Thymus (tissue), 11 donors: ENCODE data around the gene GNLY. TPM values are rescaled to one million over a fixed set of nuclear protein-coding genes. Genes with fewer than 3 reads are reported as not detected.
"Not testable (repeated sequence)": the region's sequence is repeated elsewhere in the genome, so short reads cannot be mapped to it uniquely, and the experiment has no call there.

Source experiments
- DNase-seq, 9 donors: peaks; one replicate each; pipeline ENCODE4 v3.0.0-alpha.2; 2013; ENCODE audit warnings: low spot score in 9 of 9, low read depth in 6 of 9, missing footprints in 1 of 9
- H3K27ac ChIP-seq, 2 donors: one replicate each; pipeline ENCODE4 v1.5.1; 2013; ENCODE audit warnings: control low read depth in 1 of 2, low read depth in 1 of 2, low read length in 1 of 2, mild to moderate bottlenecking in 1 of 2, moderate library complexity in 1 of 2
- H3K27me3 ChIP-seq, 2 donors: one replicate each; pipeline ENCODE4 v1.5.1; 2013; ENCODE audit warnings: low read length in 1 of 2; ENCODE audit not compliant: control insufficient read depth in 2 of 2, insufficient read depth in 1 of 2
- H3K36me3 ChIP-seq, 2 donors: one replicate each; pipeline ENCODE4 v1.5.1; 2013; ENCODE audit warnings: low read length in 1 of 2, mild to moderate bottlenecking in 1 of 2, moderate library complexity in 1 of 2; ENCODE audit not compliant: control insufficient read depth in 2 of 2, insufficient read depth in 2 of 2
- H3K4me1 ChIP-seq, 2 donors: one replicate each; pipeline ENCODE4 v1.5.1; 2013; ENCODE audit warnings: low read length in 2 of 2; ENCODE audit not compliant: control insufficient read depth in 2 of 2, insufficient read depth in 2 of 2
- H3K4me3 ChIP-seq, 2 donors: one replicate each; pipeline ENCODE4 v1.5.1; 2013; ENCODE audit warnings: low read length in 2 of 2, control low read depth in 1 of 2, mild to moderate bottlenecking in 1 of 2
- H3K9me3 ChIP-seq, 2 donors: one replicate each; pipeline ENCODE4 v1.5.1; 2013; ENCODE audit warnings: low read length in 1 of 2, mild to moderate bottlenecking in 1 of 2; ENCODE audit not compliant: control insufficient read depth in 2 of 2, insufficient read depth in 1 of 2
- WGBS: extraction: QIAGEN DNeasy Blood & Tissue Kit; methylation state at CpG from one replicate; pipeline ENCODE4 v1.1.7; 2013; 5-methylcytosine and 5-hydroxymethylcytosine counted together
- polyA plus RNA-seq: library from polyadenylated mRNA; stranded (reverse); fragments of 200-250 nt; gene quantifications from one replicate; pipeline ENCODE4 v1.2.3, GENCODE V29; 2013
- total RNA-seq: library from RNA; stranded (reverse); fragments of 120-200 nt; gene quantifications from one replicate; pipeline ENCODE4 v1.2.4, GENCODE V29; 2013
- donor health status: healthy.

GNLY gene
- total and polyA plus RNA-seq, 2 donors, result 1.7 to 7.0 TPM

DNA sequence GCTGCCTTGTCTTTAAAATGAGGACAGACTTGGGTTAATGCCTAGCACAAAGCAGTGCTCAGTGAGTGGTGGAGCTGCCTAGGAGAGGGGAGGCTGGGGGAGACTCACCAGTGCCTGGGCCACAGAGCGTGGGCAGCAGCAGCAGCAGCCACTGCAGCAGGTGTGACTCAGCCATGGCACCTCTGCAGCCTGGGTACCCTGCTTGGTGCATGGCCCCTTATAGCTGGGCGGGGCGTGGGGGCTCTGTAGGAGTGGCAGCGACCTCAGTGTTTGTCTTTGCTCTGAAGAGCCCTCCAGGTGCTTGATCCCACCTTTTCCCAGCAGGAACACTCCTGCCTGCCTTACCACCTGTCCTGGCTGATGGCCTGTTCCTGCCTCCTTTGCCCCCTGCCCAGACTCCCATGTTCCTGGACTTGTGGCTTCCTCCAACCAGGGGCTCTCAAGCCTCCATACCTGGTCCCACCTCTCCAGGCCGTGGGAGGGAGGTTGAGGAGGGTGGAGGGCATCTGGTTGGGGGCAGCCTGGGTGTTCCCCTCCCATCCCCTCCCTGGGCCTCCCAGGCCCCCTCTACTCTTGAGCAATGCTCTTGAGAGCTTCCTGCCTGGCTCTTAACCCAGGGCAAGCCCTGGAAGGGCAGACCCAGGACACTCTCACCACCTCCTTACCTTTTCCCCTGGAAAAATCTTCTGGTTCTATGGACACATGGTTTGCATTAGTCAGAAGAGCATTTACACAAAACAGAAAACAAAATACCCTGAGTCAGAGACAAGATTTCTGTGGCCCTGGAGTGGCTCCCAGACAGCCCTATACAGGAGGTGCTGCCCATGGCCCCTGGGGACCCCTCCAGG is 25.9 kb upstream of the GNLY start, which contains the start of gene SFTPB:
Gene SFTPB (minus strand): TSS at position 191 of the 848 bp plus-strand sequence. CDS start 16 bp downstream, at position 175.
- Histone ChIP-seq H3K27ac (no peak within 1 kb of the TSS), H3K27me3 (no peaks in the 10 kb centered on the region), H3K9me3 (no peaks in the 10 kb centered on the region), H3K4me1 (no peaks in the 10 kb centered on the region), H3K4me3 (no peak within 1 kb of the TSS), H3K36me3 (no peaks in the 10 kb centered on the region)
- no peak for DNase-seq
- 94% methylated on average over 5 of the region's 5 CpGs for WGBS

DNA sequence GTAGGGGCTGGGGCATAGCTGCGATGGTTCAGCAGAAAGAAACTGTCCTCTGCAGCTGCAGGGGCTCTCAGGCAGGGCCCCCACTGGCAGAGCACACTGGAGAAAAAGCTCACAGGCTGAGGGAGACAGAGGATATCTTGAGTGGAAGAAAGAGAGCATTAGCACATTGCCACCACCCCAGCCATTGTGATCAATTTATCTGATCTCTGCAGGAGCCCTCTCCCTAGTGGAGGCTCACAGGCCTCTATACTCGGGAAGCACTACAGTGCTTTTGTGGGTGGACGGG is 25.4 kb upstream of the GNLY start:
- WGBS, result 95% methylated on average over 3 of the region's 3 CpGs
- H3K4me1 ChIP-seq, result no peaks in the 10 kb centered on the region
- H3K27me3 ChIP-seq, result no peaks in the 10 kb centered on the region
- H3K9me3 ChIP-seq, result no peaks in the 10 kb centered on the region
- no peaks in the 10 kb centered on the region for H3K36me3 ChIP-seq
- no peak overlapping the region for H3K27ac ChIP-seq
- DNase-seq, result no peak
- H3K4me3 ChIP-seq, result no peak overlapping the region

DNA sequence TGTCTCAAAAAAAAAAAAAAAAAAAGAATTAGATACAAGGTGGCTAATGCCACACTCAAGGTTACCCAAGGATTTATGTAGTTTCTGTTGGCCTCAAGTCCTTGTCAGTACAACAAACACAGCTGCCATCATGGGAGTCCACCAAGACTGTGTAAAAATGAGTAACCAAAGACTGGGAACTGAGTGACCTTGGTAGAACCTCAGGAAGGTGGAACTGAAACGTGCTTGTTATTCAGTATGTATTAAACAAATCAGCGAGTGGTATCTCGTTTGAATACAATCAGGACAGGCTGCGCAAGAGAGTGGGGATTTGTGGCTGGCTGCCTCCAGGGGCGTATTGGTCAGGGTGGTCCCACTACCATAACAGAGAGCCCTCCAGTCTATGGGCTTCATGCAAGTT is 24.6 kb upstream of the GNLY start:
- no peaks in the 10 kb centered on the region for H3K9me3 ChIP-seq
- no peak overlapping the region for H3K4me3 ChIP-seq
- H3K36me3 ChIP-seq, result no peaks in the 10 kb centered on the region
- DNase-seq, result no peak
- no peaks in the 10 kb centered on the region for H3K27me3 ChIP-seq
- no peaks in the 10 kb centered on the region for H3K4me1 ChIP-seq
- WGBS, result 94% methylated on average over 5 of the region's 5 CpGs
- H3K27ac ChIP-seq, result no peak overlapping the region

DNA sequence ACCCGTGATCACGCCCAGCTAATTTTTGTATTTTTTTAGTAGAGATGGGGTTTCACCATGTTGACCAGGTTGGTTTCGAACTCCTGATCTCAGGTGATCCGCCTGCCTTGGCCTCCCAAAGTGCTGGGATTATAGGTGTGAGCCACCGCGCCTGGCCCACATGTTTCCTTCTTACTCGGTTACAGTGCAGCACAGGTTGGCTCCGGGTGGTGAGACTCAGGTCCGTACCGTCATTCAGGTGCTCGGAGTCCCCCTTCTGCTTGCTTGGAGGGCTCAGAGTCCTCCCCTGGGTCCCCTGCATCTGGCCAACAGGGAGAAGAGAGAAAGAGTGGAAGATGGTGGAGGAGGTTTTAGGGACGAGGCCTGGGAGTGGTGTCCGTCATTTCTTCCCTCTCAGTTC is 23.7 kb upstream of the GNLY start:
- H3K36me3 ChIP-seq, H3K9me3 ChIP-seq, H3K27me3 ChIP-seq, DNase-seq, H3K4me1 ChIP-seq, H3K4me3 ChIP-seq, H3K27ac ChIP-seq: not testable (repeated sequence)
- 93% methylated on average over 13 of the region's 13 CpGs for WGBS

DNA sequence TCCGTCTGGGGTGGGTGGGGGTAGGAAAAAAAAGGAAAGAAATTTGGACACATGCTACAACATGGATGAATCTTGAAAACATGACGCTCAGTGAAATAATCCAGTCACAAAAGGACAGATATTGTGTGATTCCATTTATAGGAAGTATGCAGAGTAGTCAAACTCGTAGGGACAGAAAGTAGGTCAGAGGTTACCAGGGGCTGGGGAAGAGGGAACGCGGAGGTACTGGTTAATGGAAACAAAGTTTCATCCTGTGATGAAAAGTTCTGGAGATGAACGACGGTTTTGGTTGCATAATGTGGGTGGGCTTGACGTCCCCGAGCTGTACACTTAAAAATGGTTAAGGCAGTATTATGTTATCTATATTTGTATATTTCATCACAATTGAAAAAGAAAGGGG is 21.7 kb upstream of the GNLY start:
- no peaks in the 10 kb centered on the region for H3K27me3 ChIP-seq
- H3K4me3 ChIP-seq, result no peak overlapping the region
- DNase-seq, result no peak
- no peaks in the 10 kb centered on the region for H3K36me3 ChIP-seq
- 94% methylated on average over 9 of the region's 9 CpGs for WGBS
- no peaks in the 10 kb centered on the region for H3K9me3 ChIP-seq
- H3K4me1 ChIP-seq, result no peaks in the 10 kb centered on the region
- no peak overlapping the region for H3K27ac ChIP-seq

DNA sequence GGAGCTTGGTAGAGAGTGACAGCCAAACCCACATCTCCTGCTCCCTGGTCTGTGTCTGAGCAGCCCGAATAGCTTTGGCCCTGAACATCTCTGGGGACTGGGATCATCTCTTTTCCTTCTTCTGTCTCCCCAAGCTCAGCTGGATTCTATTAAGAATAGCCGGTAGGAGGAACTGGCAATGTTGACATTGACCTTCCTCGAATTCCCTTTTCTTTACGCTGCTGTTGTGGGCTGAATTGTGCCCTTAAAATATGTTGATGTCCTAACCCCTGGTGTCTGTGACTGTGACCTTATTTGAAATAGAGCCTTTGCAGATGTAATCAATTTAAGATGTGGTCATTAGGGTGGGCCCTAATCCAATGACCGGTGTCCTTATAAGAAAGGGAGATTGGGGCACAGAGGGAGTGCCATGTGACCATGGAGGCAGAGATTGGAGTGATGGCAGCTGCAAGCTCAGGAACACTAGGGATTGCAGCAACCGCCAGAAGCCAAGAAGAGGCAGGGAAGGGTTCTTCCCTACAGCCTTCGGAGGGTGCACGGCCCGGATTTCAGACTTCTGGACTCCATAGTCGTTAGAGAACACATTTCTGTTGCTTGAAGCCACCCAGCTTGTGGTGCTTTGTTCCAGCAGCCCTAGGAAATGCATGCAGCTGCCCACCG is 20.3 kb upstream of the GNLY start:
- no peak for DNase-seq
- Histone ChIP-seq H3K4me3 (no peak overlapping the region), H3K27me3 (no peaks in the 10 kb centered on the region), H3K9me3 (no peaks in the 10 kb centered on the region), H3K36me3 (no peaks in the 10 kb centered on the region), H3K27ac (no peak overlapping the region), H3K4me1 (peaks cover 0 to 6% of the 10 kb centered on the region in 2 donors)
- 94% methylated on average over 11 of the region's 11 CpGs for WGBS

DNA sequence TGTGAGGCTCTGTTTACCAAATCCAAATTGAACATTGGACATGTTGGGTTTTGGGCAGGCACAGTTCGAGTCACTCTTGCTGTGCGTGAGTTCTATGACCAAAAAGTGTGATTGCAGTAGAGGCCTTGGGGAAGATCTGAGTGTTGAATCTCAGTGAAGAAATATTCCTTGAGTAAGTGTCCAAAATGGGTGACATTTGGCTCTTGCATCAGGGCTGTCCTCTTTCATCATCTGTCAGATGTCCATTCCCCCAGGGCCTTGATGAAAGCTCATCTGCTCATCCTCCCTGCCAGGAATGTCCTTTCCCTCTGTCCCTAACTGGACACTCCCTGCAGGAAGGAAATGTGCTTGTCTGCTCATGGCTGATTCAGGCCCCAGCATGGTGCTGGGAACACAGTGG is 19.7 kb upstream of the GNLY start:
- no peaks in the 10 kb centered on the region for H3K9me3 ChIP-seq
- H3K27me3 ChIP-seq, result no peaks in the 10 kb centered on the region
- no peak for DNase-seq
- H3K4me1 ChIP-seq, result peaks cover 0 to 12% of the 10 kb centered on the region in 2 donors
- 99% methylated on average over 2 of the region's 2 CpGs for WGBS
- no peak overlapping the region for H3K4me3 ChIP-seq
- H3K27ac ChIP-seq, result no peak overlapping the region
- no peaks in the 10 kb centered on the region for H3K36me3 ChIP-seq

DNA sequence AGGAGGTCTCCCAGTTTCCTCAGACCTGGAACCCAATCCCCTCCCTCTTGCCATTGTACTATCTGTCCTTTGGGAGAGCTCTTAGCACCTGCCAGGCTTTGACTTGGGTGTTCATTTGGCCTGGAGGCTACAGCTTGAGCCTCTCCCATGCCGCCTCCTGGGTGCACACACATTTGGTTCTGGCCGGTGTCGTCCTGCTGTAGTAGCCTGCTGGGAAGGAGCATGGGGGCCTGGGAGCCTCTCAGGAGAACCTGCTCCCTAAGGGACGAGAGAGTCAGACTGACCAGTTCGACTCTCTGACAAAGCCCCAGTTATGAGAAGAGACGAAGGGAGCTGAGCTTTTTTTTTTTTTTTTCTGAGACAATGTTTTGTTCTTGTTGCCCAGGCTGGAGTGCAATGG is 18.7 kb upstream of the GNLY start:
- Histone ChIP-seq H3K4me1 (peaks cover 0 to 13% of the 10 kb centered on the region in 2 donors), H3K36me3 (no peaks in the 10 kb centered on the region), H3K27me3 (no peaks in the 10 kb centered on the region), H3K4me3 (no peak overlapping the region), H3K9me3 (no peaks in the 10 kb centered on the region), H3K27ac (no peak overlapping the region)
- 96% methylated on average over 6 of the region's 6 CpGs for WGBS
- DNase-seq, result no peak

DNA sequence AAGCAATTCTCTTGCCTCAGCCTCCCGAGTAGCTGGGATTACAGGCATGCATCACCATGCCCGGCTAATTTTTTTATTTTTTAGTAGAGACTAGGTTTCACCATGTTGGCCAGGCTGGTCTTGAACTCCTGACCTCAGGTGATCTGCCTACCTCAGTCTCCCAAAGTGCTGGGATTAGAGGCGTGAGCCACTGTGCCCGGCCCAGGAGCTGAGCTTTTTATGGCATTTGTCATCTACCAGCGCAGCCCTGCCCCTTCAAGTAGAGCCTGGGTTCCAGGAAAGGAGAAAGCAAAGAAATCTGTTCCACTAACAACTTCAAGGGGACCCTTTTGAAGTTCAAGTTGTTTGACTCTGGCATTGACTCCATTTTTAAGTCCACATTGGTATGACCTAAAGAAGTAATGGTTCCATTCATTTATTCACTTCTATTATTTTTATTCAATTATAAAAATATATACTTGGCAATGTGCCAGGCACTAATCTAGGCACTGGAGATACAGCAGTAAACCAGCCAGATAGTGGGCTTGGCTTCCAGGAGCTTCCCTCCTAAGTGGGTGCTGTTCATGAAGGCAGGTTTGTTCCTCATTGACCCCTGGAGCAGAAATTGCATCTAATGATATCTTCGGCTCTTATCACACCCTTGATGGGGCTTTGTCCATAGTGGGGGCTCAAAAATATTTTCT is 18.2 kb upstream of the GNLY start:
- Histone ChIP-seq H3K9me3 (no peaks in the 10 kb centered on the region), H3K4me1 (peaks cover 0 to 13% of the 10 kb centered on the region in 2 donors), H3K4me3 (no peak overlapping the region), H3K27ac (no peak overlapping the region), H3K36me3 (no peaks in the 10 kb centered on the region), H3K27me3 (peaks cover 0 to 2% of the 10 kb centered on the region in 2 donors)
- no peak for DNase-seq
- WGBS, result 97% methylated on average over 6 of the region's 6 CpGs
